WTC11 (cell line): Measurements from ENCODE around the gene SLC25A14.

ENCODE experiments used
- CTCF ChIP-seq: fragments of 200-600 bp; IDR thresholded peaks from 2 replicates; pipeline ENCODE4 v1.8.0; 2022; ENCODE audit warnings: antibody characterized with exemption
- E2F4 ChIP-seq: sonication (generic); formaldehyde crosslinking; IDR thresholded peaks from 2 replicates; pipeline ENCODE4 v1.8.1; 2022; ENCODE audit warnings: low read depth, mild to moderate bottlenecking, moderate library complexity, missing genetic modification reagents, borderline replicate concordance
- IRF2 ChIP-seq: sonication (generic); formaldehyde crosslinking; IDR thresholded peaks from 2 replicates; pipeline ENCODE4 v1.8.0; 2022; ENCODE audit warnings: low read depth, missing genetic modification reagents, borderline replicate concordance
- MAX ChIP-seq: sonication (generic); formaldehyde crosslinking; IDR thresholded peaks from 2 replicates; pipeline ENCODE4 v1.8.0; 2022; ENCODE audit warnings: mild to moderate bottlenecking, missing genetic modification reagents
- NR3C1 ChIP-seq: sonication (generic); formaldehyde crosslinking; conservative IDR thresholded peaks from 2 replicates; pipeline ENCODE4 v1.8.1; 2023; ENCODE audit warnings: low read depth, mild to moderate bottlenecking, missing genetic modification reagents
- TCF7 ChIP-seq: sonication (generic); formaldehyde crosslinking; IDR thresholded peaks from 2 replicates; pipeline ENCODE4 v1.8.0; 2022; ENCODE audit warnings: mild to moderate bottlenecking, low read depth, missing genetic modification reagents, moderate library complexity
- ZNF263 ChIP-seq: sonication (generic); formaldehyde crosslinking; IDR thresholded peaks from 2 replicates; pipeline ENCODE4 v1.8.1; 2022; ENCODE audit warnings: low read depth, mild to moderate bottlenecking, moderate library complexity, missing genetic modification reagents
- ZNF416 ChIP-seq: fragments of 250-450 bp; sonication (Bioruptor Pico); IDR thresholded peaks from 2 replicates; pipeline ENCODE4 v1.9.0; 2021; ENCODE audit warnings: mild to moderate bottlenecking, inconsistent platforms
- TF ChIP-seq, protein P1 (sequence below): sonication (generic); formaldehyde crosslinking; IDR thresholded peaks from 2 replicates; pipeline ENCODE4 v1.8.1; 2022; ENCODE audit warnings: low read depth, missing genetic modification reagents, borderline replicate concordance
- TF ChIP-seq, protein P2 (sequence below): sonication (generic); formaldehyde crosslinking; IDR thresholded peaks from 2 replicates; pipeline ENCODE4 v1.8.0; 2022; ENCODE audit warnings: mild to moderate bottlenecking, missing genetic modification reagents
- TF ChIP-seq, protein P3 (sequence below): sonication (generic); formaldehyde crosslinking; IDR thresholded peaks from 2 replicates; pipeline ENCODE4 v1.8.1; 2023; ENCODE audit warnings: mild to moderate bottlenecking, missing genetic modification reagents, moderate library complexity

DNA sequence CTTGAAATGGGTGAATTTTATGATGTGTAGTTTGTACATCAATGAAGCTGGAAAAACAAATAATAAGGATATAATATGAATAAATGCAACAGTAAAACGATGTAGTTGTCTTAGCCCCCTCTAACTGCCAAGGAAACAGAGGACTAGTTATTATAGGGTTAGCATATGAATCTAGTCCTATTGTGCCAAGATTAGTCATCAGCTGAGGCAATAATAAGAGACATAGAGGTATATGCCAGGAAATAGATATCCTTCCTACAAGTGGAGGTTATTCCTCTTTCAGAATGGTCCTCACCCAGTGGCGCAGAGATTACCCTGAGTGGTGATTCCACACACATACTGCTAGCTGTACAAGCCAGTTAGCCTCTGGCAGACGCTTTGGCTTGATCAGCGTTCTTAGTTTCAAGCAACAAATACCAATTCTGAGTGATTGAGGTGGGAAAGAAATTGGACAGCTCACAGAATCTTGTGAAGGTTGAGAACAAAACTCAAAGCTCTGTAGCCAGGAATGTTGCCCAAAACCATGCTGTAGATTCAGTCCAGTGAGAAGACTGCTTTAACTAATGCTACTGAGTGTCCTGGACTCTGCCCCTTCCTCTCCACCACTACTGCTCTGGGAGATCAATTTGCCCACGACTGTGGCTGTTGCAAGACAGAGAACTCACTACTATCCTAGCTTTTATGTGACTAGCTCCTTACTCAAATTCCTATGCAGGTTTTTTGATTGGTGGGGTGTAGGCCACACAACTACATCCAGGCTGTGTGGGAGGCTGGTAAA is 44.0 kb upstream of the SLC25A14 start:
- TF ChIP-seq NR3C1 (CRISPR knock-in tag) (no peak), MAX (CRISPR knock-in tag) (no peak), CTCF (no peak), IRF2 (CRISPR knock-in tag) (no peak), ZNF263 (CRISPR knock-in tag) (no peak), ZNF416 (CRISPR knock-in tag) (no peak), TCF7 (CRISPR knock-in tag) (no peak), E2F4 (CRISPR knock-in tag) (no peak)
- TF ChIP-seq, protein P1, sequence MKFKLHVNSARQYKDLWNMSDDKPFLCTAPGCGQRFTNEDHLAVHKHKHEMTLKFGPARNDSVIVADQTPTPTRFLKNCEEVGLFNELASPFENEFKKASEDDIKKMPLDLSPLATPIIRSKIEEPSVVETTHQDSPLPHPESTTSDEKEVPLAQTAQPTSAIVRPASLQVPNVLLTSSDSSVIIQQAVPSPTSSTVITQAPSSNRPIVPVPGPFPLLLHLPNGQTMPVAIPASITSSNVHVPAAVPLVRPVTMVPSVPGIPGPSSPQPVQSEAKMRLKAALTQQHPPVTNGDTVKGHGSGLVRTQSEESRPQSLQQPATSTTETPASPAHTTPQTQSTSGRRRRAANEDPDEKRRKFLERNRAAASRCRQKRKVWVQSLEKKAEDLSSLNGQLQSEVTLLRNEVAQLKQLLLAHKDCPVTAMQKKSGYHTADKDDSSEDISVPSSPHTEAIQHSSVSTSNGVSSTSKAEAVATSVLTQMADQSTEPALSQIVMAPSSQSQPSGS, result no peak
- TF ChIP-seq, protein P2, sequence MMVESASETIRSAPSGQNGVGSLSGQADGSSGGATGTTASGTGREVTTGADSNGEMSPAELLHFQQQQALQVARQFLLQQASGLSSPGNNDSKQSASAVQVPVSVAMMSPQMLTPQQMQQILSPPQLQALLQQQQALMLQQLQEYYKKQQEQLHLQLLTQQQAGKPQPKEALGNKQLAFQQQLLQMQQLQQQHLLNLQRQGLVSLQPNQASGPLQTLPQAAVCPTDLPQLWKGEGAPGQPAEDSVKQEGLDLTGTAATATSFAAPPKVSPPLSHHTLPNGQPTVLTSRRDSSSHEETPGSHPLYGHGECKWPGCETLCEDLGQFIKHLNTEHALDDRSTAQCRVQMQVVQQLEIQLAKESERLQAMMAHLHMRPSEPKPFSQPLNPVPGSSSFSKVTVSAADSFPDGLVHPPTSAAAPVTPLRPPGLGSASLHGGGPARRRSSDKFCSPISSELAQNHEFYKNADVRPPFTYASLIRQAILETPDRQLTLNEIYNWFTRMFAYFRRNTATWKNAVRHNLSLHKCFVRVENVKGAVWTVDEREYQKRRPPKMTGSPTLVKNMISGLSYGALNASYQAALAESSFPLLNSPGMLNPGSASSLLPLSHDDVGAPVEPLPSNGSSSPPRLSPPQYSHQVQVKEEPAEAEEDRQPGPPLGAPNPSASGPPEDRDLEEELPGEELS (CRISPR knock-in tag), result no peak
- TF ChIP-seq, protein P3, sequence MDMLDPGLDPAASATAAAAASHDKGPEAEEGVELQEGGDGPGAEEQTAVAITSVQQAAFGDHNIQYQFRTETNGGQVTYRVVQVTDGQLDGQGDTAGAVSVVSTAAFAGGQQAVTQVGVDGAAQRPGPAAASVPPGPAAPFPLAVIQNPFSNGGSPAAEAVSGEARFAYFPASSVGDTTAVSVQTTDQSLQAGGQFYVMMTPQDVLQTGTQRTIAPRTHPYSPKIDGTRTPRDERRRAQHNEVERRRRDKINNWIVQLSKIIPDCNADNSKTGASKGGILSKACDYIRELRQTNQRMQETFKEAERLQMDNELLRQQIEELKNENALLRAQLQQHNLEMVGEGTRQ (CRISPR knock-in tag), result no peak
